Activated CD8-positive, alpha-beta memory T cell treated with anti-CD3 and anti-CD28 coated beads, Interleukin-2, amount 10 ng/mL, durations not matched to agents 7 days and 5 days (primary cell): ENCODE data around the gene NCAM1. TPM values are rescaled to one million over a fixed set of nuclear protein-coding genes. Genes with fewer than 3 reads are reported as not detected.
A peak's percentile ranks its signal among the peaks of the same experiment; 100 is the strongest.
"Not testable (repeated sequence)": the region's sequence is repeated elsewhere in the genome, so short reads cannot be mapped to it uniquely, and the experiment has no call there.

Experiments
- ATAC-seq: fragments of 150-1000 bp; cut with Tn5 transposase; one replicate; pipeline ENCODE4 v1.10.0; 2021; ENCODE audit warnings: moderate library complexity
- CTCF ChIA-PET: fragments of 350-600 bp; sonication (Branson Sonifier 250); formaldehyde crosslinking; loops from one replicate; lab custom pipeline; 2021; ENCODE audit warnings: antibody characterized with exemption; lab: Charles Lee
- DNase-seq: peaks from one replicate; pipeline ENCODE4 v3.0.0-alpha.2; 2020
- H3K27ac Mint-ChIP-seq: one replicate; pipeline ENCODE4 v1.8.0; 2021; ENCODE audit warnings: mild to moderate bottlenecking, mixed read lengths
- H3K27me3 Mint-ChIP-seq: one replicate; pipeline ENCODE4 v1.8.0; 2021; ENCODE audit warnings: mixed read lengths
- H3K36me3 Mint-ChIP-seq: one replicate; pipeline ENCODE4 v1.8.0; 2021; ENCODE audit warnings: mild to moderate bottlenecking, mixed read lengths
- H3K4me1 Mint-ChIP-seq: one replicate; pipeline ENCODE4 v1.8.0; 2021; ENCODE audit warnings: mixed read lengths
- H3K4me3 Mint-ChIP-seq: one replicate; pipeline ENCODE4 v1.8.0; 2021; ENCODE audit warnings: mild to moderate bottlenecking, moderate library complexity, mixed read lengths
- H3K9me3 Mint-ChIP-seq: one replicate; pipeline ENCODE4 v1.8.0; 2022; ENCODE audit warnings: low read depth, mixed read lengths
- total RNA-seq, 2 experiments: library from RNA; stranded (reverse); gene quantifications; one replicate each; pipeline ENCODE4 v1.2.3, GENCODE V29; 2021

The NCAM1 gene
- total RNA-seq, 2 experiments from 2014 or later: 1.8 to 4.1 TPM

- Mint-ChIP-seq H3K27ac (no peak overlapping the region), H3K4me3 (no peak overlapping the region), H3K4me1 (no peaks in the 10 kb centered on the region), H3K27me3 (peaks cover 7% of the 10 kb centered on the region), H3K9me3 (no peaks in the 10 kb centered on the region), H3K36me3 (no peaks in the 10 kb centered on the region)
- DNase-seq: peak; percentile 71
- CTCF ChIA-PET: interaction anchor here (0.6 to 4.3 kb wide), 29 partner anchors 9 to 1170 kb away, joined by 3 to 64 read pairs (median 4); partner anchors contain the start of gene TTC12
- peak; percentile 84 for ATAC-seq
Measured at GRCh38 chr11:113289431-113290187, 328.4 kb downstream of the NCAM1 start.

- Mint-ChIP-seq H3K4me1 (no peaks in the 10 kb centered on the region), H3K4me3 (no peak overlapping the region), H3K36me3 (no peaks in the 10 kb centered on the region), H3K27me3 (peaks cover 22% of the 10 kb centered on the region), H3K27ac (no peak overlapping the region), H3K9me3 (no peaks in the 10 kb centered on the region)
- no peak for DNase-seq
- CTCF ChIA-PET: interaction anchor here (2.1 kb wide), 1 partner anchor 706 kb away, joined by 4 read pairs; no protein-coding TSS in a partner anchor
- ATAC-seq: no peak
Measured at GRCh38 chr11:113293936-113294335, 332.7 kb downstream of the NCAM1 start.

GRCh38 chr11:113295993-113296392 is 334.8 kb downstream of the NCAM1 start:
- Mint-ChIP-seq H3K4me1 (no peaks in the 10 kb centered on the region), H3K36me3 (no peaks in the 10 kb centered on the region), H3K27me3 (peaks cover 40% of the 10 kb centered on the region), H3K27ac (no peak overlapping the region), H3K9me3 (no peaks in the 10 kb centered on the region), H3K4me3 (no peak overlapping the region)
- CTCF ChIA-PET: interaction anchor here (1.0 kb wide), 1 partner anchor 708 kb away, joined by 3 read pairs; no protein-coding TSS in a partner anchor
- DNase-seq (no peak), ATAC-seq (no peak)

- CTCF ChIA-PET: no interaction called here
- ATAC-seq: no peak
Measured at GRCh38 chr11:113296447-113297205, 335.4 kb downstream of the NCAM1 start.

GRCh38 chr11:113298496-113298895 is 337.3 kb downstream of the NCAM1 start:
- H3K4me3 Mint-ChIP-seq: not testable (repeated sequence)
- CTCF ChIA-PET: interaction anchor here (0.6 to 2.4 kb wide), 2 partner anchors 8 to 12 kb away, joined by 3 to 13 read pairs; no protein-coding TSS in a partner anchor

More at GRCh38 chr11:113296447-113297205, 335.4 kb downstream of the NCAM1 start:
- H3K36me3 Mint-ChIP-seq: no peaks in the 10 kb centered on the region
- H3K4me1 Mint-ChIP-seq: no peaks in the 10 kb centered on the region
- peaks cover 42% of the 10 kb centered on the region for H3K27me3 Mint-ChIP-seq
- H3K4me3 Mint-ChIP-seq: no peak overlapping the region
- DNase-seq: peak; percentile 28
- no peak overlapping the region for H3K27ac Mint-ChIP-seq
- no peaks in the 10 kb centered on the region for H3K9me3 Mint-ChIP-seq

GRCh38 chr11:113304916-113305315 is 343.7 kb downstream of the NCAM1 start:
- no peak for DNase-seq
- Mint-ChIP-seq H3K27me3 (peaks cover 20% of the 10 kb centered on the region), H3K27ac (no peak overlapping the region), H3K36me3 (no peaks in the 10 kb centered on the region), H3K4me3 (no peak overlapping the region), H3K9me3 (no peaks in the 10 kb centered on the region), H3K4me1 (peaks cover 1% of the 10 kb centered on the region)
- ATAC-seq: no peak
- CTCF ChIA-PET: interaction anchor here (0.5 to 2.6 kb wide), 7 partner anchors 9 to 716 kb away, joined by 3 to 17 read pairs (median 3); partner anchors contain the start of genes TTC12 and ZW10

More at GRCh38 chr11:113298496-113298895, 337.3 kb downstream of the NCAM1 start:
- H3K4me1 Mint-ChIP-seq, H3K36me3 Mint-ChIP-seq, ATAC-seq, H3K9me3 Mint-ChIP-seq, H3K27ac Mint-ChIP-seq, DNase-seq: not testable (repeated sequence)
- H3K27me3 Mint-ChIP-seq: peaks cover 40% of the 10 kb centered on the region

GRCh38 chr11:113305440-113306336 is 344.5 kb downstream of the NCAM1 start:
- H3K27ac Mint-ChIP-seq: no peak overlapping the region
- DNase-seq (peak; percentile 79), ATAC-seq (peak; percentile 98)
- CTCF ChIA-PET: interaction anchor here (0.5 to 2.6 kb wide), 13 partner anchors 9 to 1024 kb away, joined by 3 to 17 read pairs (median 4); partner anchors contain the start of gene TTC12
- peaks cover 13% of the 10 kb centered on the region for H3K27me3 Mint-ChIP-seq
- H3K4me1 Mint-ChIP-seq: peaks cover 1% of the 10 kb centered on the region
- no peak overlapping the region for H3K4me3 Mint-ChIP-seq
- H3K36me3 Mint-ChIP-seq: no peaks in the 10 kb centered on the region
- H3K9me3 Mint-ChIP-seq: no peaks in the 10 kb centered on the region

- peaks cover 6% of the 10 kb centered on the region for H3K4me1 Mint-ChIP-seq
- H3K4me3 Mint-ChIP-seq: no peak overlapping the region
- H3K9me3 Mint-ChIP-seq: no peaks in the 10 kb centered on the region
- no peak overlapping the region for H3K27ac Mint-ChIP-seq
- ATAC-seq (no peak), DNase-seq (no peak)
- CTCF ChIA-PET: no interaction called here
- peaks cover 6% of the 10 kb centered on the region for H3K27me3 Mint-ChIP-seq
- no peaks in the 10 kb centered on the region for H3K36me3 Mint-ChIP-seq
Measured at GRCh38 chr11:113308601-113309000, 347.4 kb downstream of the NCAM1 start.

- peaks cover 22% of the 10 kb centered on the region for H3K4me1 Mint-ChIP-seq
- CTCF ChIA-PET: no interaction called here
- ATAC-seq (no peak), DNase-seq (no peak)
- H3K9me3 Mint-ChIP-seq: no peaks in the 10 kb centered on the region
- no peaks in the 10 kb centered on the region for H3K27me3 Mint-ChIP-seq
- H3K27ac Mint-ChIP-seq: no peak overlapping the region
- H3K36me3 Mint-ChIP-seq: no peaks in the 10 kb centered on the region
- H3K4me3 Mint-ChIP-seq: no peak overlapping the region
Measured at GRCh38 chr11:113311536-113311935, 350.3 kb downstream of the NCAM1 start.

GRCh38 chr11:113313601-113314000 is 352.4 kb downstream of the NCAM1 start:
- peaks cover 22% of the 10 kb centered on the region for H3K4me1 Mint-ChIP-seq
- no peak for DNase-seq

GRCh38 chr11:113314065-113314388 is 352.8 kb downstream of the NCAM1 start:
- Mint-ChIP-seq H3K4me1 (peaks cover 22% of the 10 kb centered on the region), H3K36me3 (peaks cover 13% of the 10 kb centered on the region), H3K27me3 (no peaks in the 10 kb centered on the region), H3K9me3 (no peaks in the 10 kb centered on the region), H3K4me3 (peak overlapping the region; percentile 75), H3K27ac (peak overlapping the region; percentile 79)
- CTCF ChIA-PET: interaction anchor here (0.7 to 2.0 kb wide), 11 partner anchors 9 to 516 kb away, joined by 3 to 7 read pairs (median 5); partner anchors contain the start of gene ZW10
- no peak for ATAC-seq
- no peak for DNase-seq

More at GRCh38 chr11:113313601-113314000, 352.4 kb downstream of the NCAM1 start:
- H3K36me3 Mint-ChIP-seq: peaks cover 9% of the 10 kb centered on the region
- peak overlapping the region; percentile 79 for H3K27ac Mint-ChIP-seq
- CTCF ChIA-PET: interaction anchor here (0.7 to 2.0 kb wide), 11 partner anchors 8 to 516 kb away, joined by 3 to 7 read pairs (median 5); partner anchors contain the start of gene ZW10
- no peaks in the 10 kb centered on the region for H3K9me3 Mint-ChIP-seq
- H3K27me3 Mint-ChIP-seq: no peaks in the 10 kb centered on the region
- peak overlapping the region; percentile 75 for H3K4me3 Mint-ChIP-seq
- no peak for ATAC-seq
